ENCODE measurements around the gene KLF13. TPM values are rescaled to one million over a fixed set of nuclear protein-coding genes. Genes with fewer than 3 reads are reported as not detected.

Gene KLF13
- total RNA-seq, 1 donor from 2014 or later: 141 TPM

- no peaks in the 10 kb centered on the region for H3K36me3 Mint-ChIP-seq (ENCODE audit: unreplicated experiment)
- DNase-seq: no peak
- TF ChIP-seq CTCF (IDR thresholded peaks at IDR 0.05; ENCODE audit: partially characterized antibody, unreplicated experiment): no peak
- H3K27me3 Mint-ChIP-seq (ENCODE audit: unreplicated experiment): peaks cover 20% of the 10 kb centered on the region
- peak overlapping the region; percentile 62 for H3K27ac Mint-ChIP-seq (ENCODE audit: unreplicated experiment)
- H3K4me1 Mint-ChIP-seq (ENCODE audit: low read depth, unreplicated experiment): peaks cover 25% of the 10 kb centered on the region
- peaks cover 18% of the 10 kb centered on the region for H3K9me3 Mint-ChIP-seq (ENCODE audit: unreplicated experiment)
- H3K4me3 Mint-ChIP-seq (ENCODE audit: unreplicated experiment): no peak overlapping the region
These were observed 16.6 kb upstream of the KLF13 start for GRCh38 chr15:31309893-31310606.

- H3K4me3 Mint-ChIP-seq (ENCODE audit: unreplicated experiment): no peak overlapping the region
- no peaks in the 10 kb centered on the region for H3K36me3 Mint-ChIP-seq (ENCODE audit: unreplicated experiment)
- peaks cover 6% of the 10 kb centered on the region for H3K9me3 Mint-ChIP-seq (ENCODE audit: unreplicated experiment)
- DNase-seq: no peak
- TF ChIP-seq CTCF (IDR thresholded peaks at IDR 0.05; ENCODE audit: partially characterized antibody, unreplicated experiment): no peak
- peaks cover 14% of the 10 kb centered on the region for H3K4me1 Mint-ChIP-seq (ENCODE audit: low read depth, unreplicated experiment)
- no peak overlapping the region for H3K27ac Mint-ChIP-seq (ENCODE audit: unreplicated experiment)
- peaks cover 7% of the 10 kb centered on the region for H3K27me3 Mint-ChIP-seq (ENCODE audit: unreplicated experiment)
These were observed 14.7 kb upstream of the KLF13 start for GRCh38 chr15:31311735-31312619.

- Mint-ChIP-seq H3K4me3 (ENCODE audit: unreplicated experiment) (no peak overlapping the region), H3K9me3 (ENCODE audit: unreplicated experiment) (peaks cover 3% of the 10 kb centered on the region), H3K27ac (ENCODE audit: unreplicated experiment) (no peak overlapping the region), H3K27me3 (ENCODE audit: unreplicated experiment) (peaks cover 2% of the 10 kb centered on the region), H3K4me1 (ENCODE audit: low read depth, unreplicated experiment) (peaks cover 10% of the 10 kb centered on the region), H3K36me3 (ENCODE audit: unreplicated experiment) (no peaks in the 10 kb centered on the region)
- DNase-seq: no peak
- no peak for TF ChIP-seq CTCF (IDR thresholded peaks at IDR 0.05; ENCODE audit: partially characterized antibody, unreplicated experiment)
These were observed 13.4 kb upstream of the KLF13 start for GRCh38 chr15:31313223-31313622.

- peaks cover 3% of the 10 kb centered on the region for H3K9me3 Mint-ChIP-seq (ENCODE audit: unreplicated experiment)
These were observed 12.3 kb upstream of the KLF13 start for GRCh38 chr15:31314380-31314779.

More at GRCh38 chr15:31314380-31314779, 12.3 kb upstream of the KLF13 start:
- TF ChIP-seq CTCF (IDR thresholded peaks at IDR 0.05; ENCODE audit: partially characterized antibody, unreplicated experiment): no peak
- no peak for DNase-seq
- Mint-ChIP-seq H3K4me3 (ENCODE audit: unreplicated experiment) (no peak overlapping the region), H3K27me3 (ENCODE audit: unreplicated experiment) (peaks cover 2% of the 10 kb centered on the region), H3K4me1 (ENCODE audit: low read depth, unreplicated experiment) (peaks cover 9% of the 10 kb centered on the region), H3K27ac (ENCODE audit: unreplicated experiment) (no peak overlapping the region), H3K36me3 (ENCODE audit: unreplicated experiment) (no peaks in the 10 kb centered on the region)
